ENCODE measurements around the gene YIF1B. TPM values are rescaled to one million over a fixed set of nuclear protein-coding genes. Genes with fewer than 3 reads are reported as not detected.
"Not testable (repeated sequence)": the region's sequence is repeated elsewhere in the genome, so short reads cannot be mapped to it uniquely, and the experiment has no call there.

Gene YIF1B
- total RNA-seq, 1 donor from 2014 or later = 34.7 TPM

- intact Hi-C loops (cut with DNase I) = no loop called here
- ATAC-seq (peak; percentile 40), DNase-seq (ENCODE audit: missing footprints) (no peak)
Observed at GRCh38 chr19:38264486-38265212, 51.1 kb downstream of the YIF1B start, which contains the start of gene SPINT2. Gene SPINT2, plus strand, starts transcription at chr19:38264573. Its CDS starts 320 bp downstream, at chr19:38264893.

- no peak for DNase-seq (ENCODE audit: missing footprints)
- intact Hi-C loops (cut with DNase I) = no loop called here
- peak; percentile 51 for ATAC-seq
Observed at GRCh38 chr19:38263689-38264485, 51.9 kb downstream of the YIF1B start.

- ATAC-seq (no peak), DNase-seq (ENCODE audit: missing footprints) (no peak)
- intact Hi-C loops (cut with DNase I) = no loop called here
Observed at GRCh38 chr19:38262585-38263268, 53.0 kb downstream of the YIF1B start.

GRCh38 chr19:38261942-38262341 is 53.8 kb downstream of the YIF1B start:
- ATAC-seq; DNase-seq (ENCODE audit: missing footprints); intact Hi-C loops (cut with DNase I): not testable (repeated sequence)

GRCh38 chr19:38255383-38256014 is 60.2 kb downstream of the YIF1B start:
- DNase-seq (ENCODE audit: missing footprints) (no peak), ATAC-seq (no peak)
- intact Hi-C loops (cut with DNase I) = no loop called here

- intact Hi-C loops (cut with DNase I) = loop anchor here (5.0 kb wide), 1 partner anchor 64 kb away; the partner anchor contains the start of genes KCNK6 and YIF1B
- DNase-seq (ENCODE audit: missing footprints) (no peak), ATAC-seq (no peak)
Observed at GRCh38 chr19:38253788-38254187, 62.0 kb downstream of the YIF1B start.

Other genes with a start within 250 kb of the YIF1B start
- 0.11 TPM for gene DPF1, start 91.7 kb downstream of the YIF1B start, total RNA-seq
- 35.9 TPM for gene PPP1R14A, start 59.6 kb downstream of the YIF1B start, total RNA-seq
- 9.1 TPM for gene SPINT2, start 51.4 kb downstream of the YIF1B start, total RNA-seq
- gene C19orf33, start 11.7 kb downstream of the YIF1B start, total RNA-seq = 6.7 TPM
- 7.2 TPM for gene KCNK6, start 3.9 kb upstream of the YIF1B start, total RNA-seq
- gene CATSPERG, start 19.9 kb upstream of the YIF1B start, total RNA-seq = 0.84 TPM
- gene PSMD8, start 58.6 kb upstream of the YIF1B start, total RNA-seq = 280 TPM
- gene GGN, start 72.1 kb upstream of the YIF1B start, total RNA-seq = not detected
- 0.16 TPM for gene SPRED3, start 72.8 kb upstream of the YIF1B start, total RNA-seq
- gene FAM98C, start 87.1 kb upstream of the YIF1B start, total RNA-seq = 15.1 TPM
- gene RASGRP4, start 110.3 kb upstream of the YIF1B start, total RNA-seq = 1.7 TPM
- gene RYR1, start 117.7 kb upstream of the YIF1B start, total RNA-seq = 0.81 TPM

Measured in Right ventricle myocardium inferior (tissue), 1 donor.